Tibial artery (tissue), 4 donors: ENCODE measurements around the gene BRD2.

Experiments
- DNase-seq, 2 donors: peaks; one replicate each; pipeline ENCODE4 v3.0.0-alpha.2; 2019
- H3K27ac ChIP-seq, 2 donors: fragments of 200-600 bp; sonication (generic) in 1 of 2; 1 replicate in 1 of 2; 2 replicates in 1 of 2; pipeline ENCODE4 v1.5.1; 2018 to 2019; ENCODE audit warnings: mild to moderate bottlenecking in 1 of 2
- H3K27me3 ChIP-seq, 2 donors: fragments of 200-600 bp; sonication (generic) in 1 of 2; one replicate each; pipeline versions ENCODE4 v1.5.1 to v1.6.0; 2016 to 2019
- H3K36me3 ChIP-seq, 3 donors: fragments of 200-600 bp; sonication (generic) in 2 of 3; one replicate each; pipeline ENCODE4 v1.5.1; 2016 to 2019; ENCODE audit warnings: mild to moderate bottlenecking in 2 of 3
- H3K4me1 ChIP-seq, 4 donors: fragments of 200-600 bp; sonication (generic) in 2 of 4; 1 replicate in 3 of 4; 2 replicates in 1 of 4; pipeline ENCODE4 v1.5.1; 2016 to 2019
- H3K4me3 ChIP-seq, 2 donors: fragments of 200-600 bp; sonication (generic) in 1 of 2; 1 replicate in 1 of 2; 2 replicates in 1 of 2; pipeline ENCODE4 v1.5.1; 2018 to 2019; ENCODE audit warnings: mild to moderate bottlenecking in 2 of 2
- H3K9me3 ChIP-seq, 3 donors: fragments of 200-600 bp; sonication (generic) in 1 of 3; one replicate each; pipeline ENCODE4 v1.5.1; 2016 to 2019
- intact Hi-C: fragments of 100-400 bp; cut with DNase I; formaldehyde crosslinking; loops from one replicate; pipeline ENCODE4 v1.15.0; 2023; ENCODE audit warnings: low total_unique reads
- TF ChIP-seq, protein P1 (sequence below), 2 experiments: fragments of 200-600 bp in 1 of 2; fragments of 450-650 bp in 1 of 2; IDR thresholded peaks; one replicate each; pipeline ENCODE4 v1.5.1; 2017 to 2019; ENCODE audit warnings: antibody characterized with exemption in 2 of 2, mild to moderate bottlenecking in 1 of 2, moderate library complexity in 1 of 2

BRD2 gene

DNA sequence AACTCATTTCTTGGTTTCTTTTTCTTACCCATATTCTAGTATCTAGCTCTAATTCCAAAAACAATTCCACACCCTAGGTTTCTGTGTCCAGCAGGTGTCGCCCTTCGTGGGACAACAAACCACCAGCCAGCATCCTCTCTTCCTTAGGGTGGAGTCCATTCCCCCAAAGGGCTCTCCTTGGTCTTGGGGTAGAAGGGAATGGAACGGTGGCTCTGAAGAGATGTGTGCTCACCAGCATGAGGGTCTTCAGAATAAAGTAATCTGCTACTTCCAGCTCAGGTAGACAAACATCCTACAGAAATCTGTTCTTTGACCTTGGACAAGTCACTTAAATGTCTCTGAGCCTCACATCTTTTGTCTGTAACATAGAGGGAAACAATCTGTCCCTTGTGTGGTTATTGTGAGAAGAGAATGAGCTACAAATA lies 34.7 kb upstream of the BRD2 start:
- H3K27ac ChIP-seq, result no peak overlapping the region
- H3K4me1 ChIP-seq, result no peaks in the 10 kb centered on the region
- H3K9me3 ChIP-seq, result no peaks in the 10 kb centered on the region
- H3K27me3 ChIP-seq, result peaks cover 0 to 3% of the 10 kb centered on the region in 2 donors
- intact Hi-C loops, result loop anchor here (2.0 to 5.0 kb wide), 2 partner anchors 34 to 53 kb away; partner anchors contain the start of gene BRD2
- H3K36me3 ChIP-seq, result no peaks in the 10 kb centered on the region
- H3K4me3 ChIP-seq, result no peak overlapping the region
- DNase-seq, result peak; percentile 84 to 87
- TF ChIP-seq, protein P1, sequence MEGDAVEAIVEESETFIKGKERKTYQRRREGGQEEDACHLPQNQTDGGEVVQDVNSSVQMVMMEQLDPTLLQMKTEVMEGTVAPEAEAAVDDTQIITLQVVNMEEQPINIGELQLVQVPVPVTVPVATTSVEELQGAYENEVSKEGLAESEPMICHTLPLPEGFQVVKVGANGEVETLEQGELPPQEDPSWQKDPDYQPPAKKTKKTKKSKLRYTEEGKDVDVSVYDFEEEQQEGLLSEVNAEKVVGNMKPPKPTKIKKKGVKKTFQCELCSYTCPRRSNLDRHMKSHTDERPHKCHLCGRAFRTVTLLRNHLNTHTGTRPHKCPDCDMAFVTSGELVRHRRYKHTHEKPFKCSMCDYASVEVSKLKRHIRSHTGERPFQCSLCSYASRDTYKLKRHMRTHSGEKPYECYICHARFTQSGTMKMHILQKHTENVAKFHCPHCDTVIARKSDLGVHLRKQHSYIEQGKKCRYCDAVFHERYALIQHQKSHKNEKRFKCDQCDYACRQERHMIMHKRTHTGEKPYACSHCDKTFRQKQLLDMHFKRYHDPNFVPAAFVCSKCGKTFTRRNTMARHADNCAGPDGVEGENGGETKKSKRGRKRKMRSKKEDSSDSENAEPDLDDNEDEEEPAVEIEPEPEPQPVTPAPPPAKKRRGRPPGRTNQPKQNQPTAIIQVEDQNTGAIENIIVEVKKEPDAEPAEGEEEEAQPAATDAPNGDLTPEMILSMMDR (IDR thresholded peaks at IDR 0.05), result peak; percentile 67 to 73

DNA sequence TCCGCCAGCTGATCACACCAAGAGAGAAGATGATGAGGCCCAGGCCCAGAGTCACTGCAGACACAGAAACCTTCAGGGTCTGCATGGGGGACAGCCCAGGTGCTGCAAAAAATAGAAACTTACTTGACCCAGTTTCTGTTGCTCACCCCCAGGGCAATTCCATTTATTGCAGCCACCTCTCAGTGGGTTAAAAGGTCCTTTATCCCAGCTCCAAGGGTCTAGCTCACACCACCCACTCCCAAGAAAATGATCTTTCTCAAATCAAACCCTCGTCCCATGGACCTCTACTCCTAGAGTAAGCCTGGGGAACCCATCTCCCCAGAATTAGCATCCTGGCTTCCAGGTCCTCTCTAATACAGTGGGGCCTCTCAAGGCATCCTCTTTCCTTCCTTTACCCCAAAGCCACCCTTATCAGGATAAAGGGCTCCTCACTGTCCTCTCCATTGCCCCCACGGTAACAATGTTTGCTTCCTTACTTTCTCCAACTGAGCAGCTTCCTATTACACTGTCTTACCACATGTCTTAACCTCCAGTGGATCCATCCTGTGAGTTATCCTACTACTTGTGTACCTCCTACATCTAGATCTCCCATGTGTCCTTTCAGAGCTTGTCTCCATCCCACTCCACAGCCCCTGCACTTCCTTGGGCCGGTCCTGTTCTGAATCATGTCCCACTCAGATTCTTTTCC lies 32.7 kb upstream of the BRD2 start:
- DNase-seq, result no peak
- Histone ChIP-seq H3K27me3 (peaks cover 0 to 7% of the 10 kb centered on the region in 2 donors), H3K4me1 (peaks cover 0 to 4% (median 2%) of the 10 kb centered on the region in 4 donors), H3K9me3 (no peaks in the 10 kb centered on the region), H3K36me3 (no peaks in the 10 kb centered on the region), H3K27ac (no peak overlapping the region), H3K4me3 (no peak overlapping the region)
- intact Hi-C loops, result loop anchor here (2.0 kb wide), 1 partner anchor 51 kb away; no protein-coding TSS in a partner anchor
- TF ChIP-seq, protein P1 (IDR thresholded peaks at IDR 0.05), result no peak

DNA sequence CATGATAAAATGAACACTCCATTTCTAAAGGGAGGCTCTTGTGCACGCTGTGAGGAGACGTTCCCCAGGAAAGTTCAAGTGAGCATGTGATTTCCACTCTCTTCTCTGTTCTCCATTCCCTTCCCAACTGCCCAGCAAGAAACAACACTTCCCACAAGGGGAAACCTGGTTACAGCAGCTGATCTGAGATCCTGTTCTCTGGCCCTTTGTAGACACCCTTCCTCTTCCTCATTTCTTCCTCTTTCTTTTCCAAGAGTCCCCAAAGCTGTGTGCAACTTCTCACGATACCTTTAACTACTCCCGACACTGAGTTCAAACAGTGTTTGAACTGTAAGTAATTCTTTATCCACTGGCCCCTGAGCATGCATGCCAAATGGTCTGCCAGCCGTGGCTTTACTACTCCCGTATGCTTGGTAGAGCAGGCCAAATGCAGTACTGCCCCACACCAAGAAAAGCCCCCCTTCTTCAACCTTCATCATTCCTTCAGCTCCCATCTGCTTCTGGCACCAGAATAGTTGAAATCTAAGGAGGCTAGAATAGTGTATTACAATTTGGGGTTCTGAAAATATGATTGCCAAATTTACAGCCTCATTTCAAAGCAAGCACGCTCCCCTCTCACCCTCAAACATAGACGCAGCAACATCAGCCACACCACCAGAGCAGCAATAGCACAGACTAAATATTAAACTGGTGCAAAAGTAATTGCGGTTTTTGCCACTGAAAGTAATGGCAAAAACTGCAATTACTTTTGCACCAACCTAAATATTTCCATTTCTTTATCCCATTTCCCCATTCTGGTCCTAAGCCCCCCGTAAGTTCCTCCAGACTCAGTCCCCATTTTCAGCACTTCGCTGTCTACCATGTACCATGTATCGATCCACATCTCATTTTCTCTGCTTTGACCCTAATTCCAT lies 31.9 kb upstream of the BRD2 start:
- peaks cover 0 to 7% of the 10 kb centered on the region in 2 donors for H3K27me3 ChIP-seq
- H3K4me1 ChIP-seq, result peaks cover 0 to 9% (median 3%) of the 10 kb centered on the region in 4 donors
- no peak overlapping the region for H3K27ac ChIP-seq
- H3K4me3 ChIP-seq, result no peak overlapping the region
- DNase-seq, result no peak
- H3K36me3 ChIP-seq, result no peaks in the 10 kb centered on the region
- H3K9me3 ChIP-seq, result no peaks in the 10 kb centered on the region
- intact Hi-C loops, result no loop called here
- TF ChIP-seq, protein P1 (IDR thresholded peaks at IDR 0.05), result no peak

DNA sequence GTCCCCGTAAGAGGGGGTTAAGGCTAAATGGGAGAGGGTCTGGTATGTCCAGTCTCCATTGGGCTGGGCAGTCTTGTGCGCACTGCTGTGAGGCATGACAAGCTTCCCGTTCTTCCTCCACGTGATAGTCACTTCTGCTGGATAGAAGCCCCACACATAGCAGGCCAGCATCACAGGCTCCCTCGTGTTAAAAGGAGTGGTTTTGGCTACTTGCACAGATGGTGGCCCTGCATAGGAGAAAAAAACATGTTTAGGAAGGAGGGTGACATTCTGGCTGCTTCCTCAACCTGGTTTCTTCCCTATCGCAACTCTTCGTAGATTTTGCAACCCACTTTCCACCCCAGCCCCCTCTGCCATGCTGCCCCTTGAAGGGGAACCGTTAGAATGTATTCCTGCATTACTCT lies 31.2 kb upstream of the BRD2 start:
- Histone ChIP-seq H3K4me1 (peaks cover 0 to 9% (median 3%) of the 10 kb centered on the region in 4 donors), H3K27ac (no peak overlapping the region), H3K9me3 (no peaks in the 10 kb centered on the region), H3K27me3 (peaks cover 0 to 7% of the 10 kb centered on the region in 2 donors), H3K4me3 (no peak overlapping the region), H3K36me3 (no peaks in the 10 kb centered on the region)
- peak; percentile 59 to 74 for DNase-seq
- TF ChIP-seq, protein P1 (IDR thresholded peaks at IDR 0.05), result no peak
- intact Hi-C loops, result no loop called here

DNA sequence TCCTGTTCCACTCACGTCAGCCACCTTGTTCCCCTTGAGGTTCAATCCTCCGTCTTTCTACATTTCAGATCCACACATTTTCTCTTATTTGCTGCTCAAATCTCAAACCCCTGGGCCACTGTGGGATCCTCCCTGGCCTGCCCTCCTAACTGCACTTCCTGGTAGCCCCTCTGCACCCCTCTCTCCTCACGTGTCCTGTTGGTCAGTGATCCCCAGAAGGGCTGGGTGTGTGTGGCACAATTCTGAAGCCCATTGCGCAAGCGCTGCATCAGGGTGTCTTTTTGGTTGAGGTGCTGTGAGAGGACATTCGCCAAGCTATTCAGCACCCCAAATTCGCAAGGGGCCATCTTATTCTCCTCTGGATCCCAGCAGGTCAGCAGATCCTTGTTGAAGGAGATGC lies 29.9 kb upstream of the BRD2 start:
- Histone ChIP-seq H3K36me3 (no peaks in the 10 kb centered on the region), H3K9me3 (no peaks in the 10 kb centered on the region), H3K27me3 (peaks cover 0 to 7% of the 10 kb centered on the region in 2 donors), H3K27ac (no peak overlapping the region), H3K4me3 (no peak overlapping the region), H3K4me1 (peaks cover 0 to 9% (median 3%) of the 10 kb centered on the region in 4 donors)
- intact Hi-C loops, result no loop called here
- TF ChIP-seq, protein P1 (IDR thresholded peaks at IDR 0.05), result no peak
- no peak for DNase-seq
